Neural cell (in vitro differentiated cells): ENCODE data around the gene PDHA2.

Experiments
- CTCF ChIP-seq: fragments of 450-650 bp; IDR thresholded peaks from 2 replicates; pipeline ENCODE4 v1.5.1; 2014; ENCODE audit warnings: antibody characterized with exemption, mild to moderate bottlenecking, moderate library complexity; ENCODE audit not compliant: poor library complexity, severe bottlenecking
- EZH2 ChIP-seq: fragments of 200-600, 300-800 bp; shearing (Covaris generic), sonication (generic); IDR thresholded peaks from 2 replicates; pipeline ENCODE4 v1.6.1; 2014; ENCODE audit warnings: antibody characterized with exemption, low read length, borderline replicate concordance, mild to moderate bottlenecking; ENCODE audit not compliant: insufficient read depth, poor library complexity, severe bottlenecking
- POLR2AphosphoS5 ChIP-seq: IDR thresholded peaks from 2 replicates; pipeline ENCODE4 v1.6.1; 2012
- REST ChIP-seq: IDR thresholded peaks from 2 replicates; pipeline ENCODE4 v1.6.1; 2012; ENCODE audit warnings: borderline replicate concordance

- TF ChIP-seq CTCF (no peak), EZH2 (no peak), REST (no peak), POLR2AphosphoS5 (no peak)
These were observed 41.2 kb upstream of the PDHA2 start for GRCh38 chr4:95798727-95799126.
